DMS 273 treated with DMSO at 0.1 percent for 48 hours (cell line): ENCODE results near the gene CHAT.

ENCODE experiments used
- DNase-seq: peaks from one replicate; lab custom pipeline; 2025; lab: John Stamatoyannopoulos, UW

CHAT gene

GRCh38 chr10:49688920-49689319 is 75.1 kb downstream of the CHAT start:
- DNase-seq, result no peak

- DNase-seq, result no peak
These were observed 76.2 kb downstream of the CHAT start for GRCh38 chr10:49689882-49690510.

GRCh38 chr10:49690698-49691356 is 77.0 kb downstream of the CHAT start:
- no peak for DNase-seq

GRCh38 chr10:49691588-49691987 is 77.8 kb downstream of the CHAT start:
- DNase-seq, result no peak

- no peak for DNase-seq
These were observed 80.6 kb downstream of the CHAT start for GRCh38 chr10:49694466-49694865.

GRCh38 chr10:49696311-49696710 is 82.5 kb downstream of the CHAT start:
- no peak for DNase-seq

- DNase-seq, result no peak
These were observed 84.8 kb downstream of the CHAT start for GRCh38 chr10:49698679-49699078.

GRCh38 chr10:49700211-49700610 is 86.4 kb downstream of the CHAT start:
- DNase-seq, result no peak

- DNase-seq, result no peak
These were observed 87.2 kb downstream of the CHAT start for GRCh38 chr10:49700997-49701396.

GRCh38 chr10:49707585-49707984 is 93.7 kb downstream of the CHAT start:
- DNase-seq, result no peak

GRCh38 chr10:49709934-49710333 is 96.1 kb downstream of the CHAT start:
- no peak for DNase-seq

GRCh38 chr10:49710966-49711365 is 97.1 kb downstream of the CHAT start:
- DNase-seq, result no peak

- DNase-seq, result no peak
These were observed 97.6 kb downstream of the CHAT start for GRCh38 chr10:49711481-49711880.

GRCh38 chr10:49713266-49713665 is 99.4 kb downstream of the CHAT start:
- DNase-seq, result no peak
